ENCODE measurements around the gene FLYWCH1.

Gene FLYWCH1

GRCh38 chr16:2967211-2967631, 55.5 kb downstream of the FLYWCH1 start:
- no peak for DNase-seq (ENCODE audit: low read depth, low spot score)
- ChIA-PET CTCF (interaction anchor here (0.8 to 0.9 kb wide), 3 partner anchors 8 to 128 kb away, joined by 3 read pairs; no protein-coding TSS in a partner anchor), POLR2A (no interaction called here)
- no peak overlapping the region for H3K4me3 ChIP-seq (ENCODE audit: low read depth, low read length)
- no peak for TF ChIP-seq CTCF (IDR thresholded peaks at IDR 0.05; ENCODE audit: insufficient read depth, low read length, missing control alignments)

GRCh38 chr16:2967721-2968161, 56.0 kb downstream of the FLYWCH1 start:
- CTCF ChIA-PET = interaction anchor here (0.8 to 0.9 kb wide), 3 partner anchors 9 to 129 kb away, joined by 3 read pairs; no protein-coding TSS in a partner anchor
- H3K4me3 ChIP-seq (ENCODE audit: low read depth, low read length) = no peak overlapping the region
- no peak for TF ChIP-seq CTCF (IDR thresholded peaks at IDR 0.05; ENCODE audit: insufficient read depth, low read length, missing control alignments)
- POLR2A ChIA-PET = no interaction called here
- DNase-seq (ENCODE audit: low read depth, low spot score) = no peak

GRCh38 chr16:2968368-2968737, 56.6 kb downstream of the FLYWCH1 start:
- TF ChIP-seq CTCF (IDR thresholded peaks at IDR 0.05; ENCODE audit: insufficient read depth, low read length, missing control alignments) = no peak
- H3K4me3 ChIP-seq (ENCODE audit: low read depth, low read length) = no peak overlapping the region; the same call in none of the 2 replicates
- ChIA-PET POLR2A (no interaction called here), CTCF (interaction anchor here (0.9 kb wide), 2 partner anchors 9 to 14 kb away, joined by 3 read pairs; no protein-coding TSS in a partner anchor)
- no peak for DNase-seq (ENCODE audit: low read depth, low spot score)

GRCh38 chr16:2968738-2969544, 57.2 kb downstream of the FLYWCH1 start, which contains the start of gene PAQR4:
Gene PAQR4 (plus strand): TSS chr16:2969348. CDS start chr16:2969675, 327 bp downstream.
- ChIA-PET POLR2A (interaction anchor here (0.9 kb wide), 1 partner anchor 52 kb away, joined by 3 read pairs; the partner anchor contains the start of gene TNFRSF12A), CTCF (interaction anchor here (1.3 to 1.9 kb wide), 4 partner anchors 9 to 14 kb away, joined by 5 to 12 read pairs (median 6); no protein-coding TSS in a partner anchor)
- TF ChIP-seq CTCF (IDR thresholded peaks at IDR 0.05; ENCODE audit: insufficient read depth, low read length, missing control alignments) = no peak
- DNase-seq (ENCODE audit: low read depth, low spot score) = no peak
- peak within 1 kb of the TSS; percentile 61 for H3K4me3 ChIP-seq (ENCODE audit: low read depth, low read length)

GRCh38 chr16:2969545-2970521, 58.1 kb downstream of the FLYWCH1 start:
- ChIA-PET CTCF (interaction anchor here (0.9 to 1.9 kb wide), 6 partner anchors 8 to 53 kb away, joined by 3 to 12 read pairs (median 6); no protein-coding TSS in a partner anchor), POLR2A (interaction anchor here (0.9 kb wide), 1 partner anchor 51 kb away, joined by 3 read pairs; the partner anchor contains the start of gene TNFRSF12A)
- peak; percentile 68 for TF ChIP-seq CTCF (IDR thresholded peaks at IDR 0.05; ENCODE audit: insufficient read depth, low read length, missing control alignments)
- H3K4me3 ChIP-seq (ENCODE audit: low read depth, low read length) = peak overlapping the region; percentile 61
- DNase-seq (ENCODE audit: low read depth, low spot score) = no peak
